Measurements from ENCODE around the gene STK32C.
A peak's percentile ranks its signal among the peaks of the same experiment; 100 is the strongest.

STK32C gene

GRCh38 chr10:132185601-132186487 is 121.9 kb downstream of the STK32C start:
- no peak for DNase-seq (ENCODE audit: low spot score)
- FAIRE-seq, result no peak

- FAIRE-seq, result no peak
- DNase-seq (ENCODE audit: low spot score), result no peak
Measured at GRCh38 chr10:132184816-132185593, 122.7 kb downstream of the STK32C start.

- FAIRE-seq (no peak), DNase-seq (ENCODE audit: low spot score) (no peak)
Measured at GRCh38 chr10:132183046-132183445, 124.7 kb downstream of the STK32C start.

- FAIRE-seq (no peak), DNase-seq (ENCODE audit: low spot score) (no peak)
Measured at GRCh38 chr10:132182591-132182990, 125.2 kb downstream of the STK32C start.

- FAIRE-seq (no peak), DNase-seq (ENCODE audit: low spot score) (no peak)
Measured at GRCh38 chr10:132181691-132182425, 125.9 kb downstream of the STK32C start.

GRCh38 chr10:132180736-132181135 is 127.0 kb downstream of the STK32C start:
- DNase-seq (ENCODE audit: low spot score) (no peak), FAIRE-seq (peak; percentile 97)

- DNase-seq (ENCODE audit: low spot score), result no peak
- FAIRE-seq, result no peak
Measured at GRCh38 chr10:132179551-132180392, 128.0 kb downstream of the STK32C start.

GRCh38 chr10:132178672-132179545 is 128.8 kb downstream of the STK32C start:
- DNase-seq (ENCODE audit: low spot score) (no peak), FAIRE-seq (no peak)

GRCh38 chr10:132178046-132178445 is 129.7 kb downstream of the STK32C start:
- no peak for FAIRE-seq
- no peak for DNase-seq (ENCODE audit: low spot score)

- no peak for DNase-seq (ENCODE audit: low spot score)
- no peak for FAIRE-seq
Measured at GRCh38 chr10:132176623-132177500, 130.9 kb downstream of the STK32C start.

- FAIRE-seq, result no peak
- DNase-seq (ENCODE audit: low spot score), result no peak
Measured at GRCh38 chr10:132175907-132176581, 131.7 kb downstream of the STK32C start.

- DNase-seq (ENCODE audit: low spot score) (no peak), FAIRE-seq (no peak)
Measured at GRCh38 chr10:132175408-132175807, 132.3 kb downstream of the STK32C start.

GRCh38 chr10:132174237-132174636 is 133.5 kb downstream of the STK32C start:
- FAIRE-seq (no peak), DNase-seq (ENCODE audit: low spot score) (no peak)

GRCh38 chr10:132173185-132173584 is 134.6 kb downstream of the STK32C start:
- FAIRE-seq (no peak), DNase-seq (ENCODE audit: low spot score) (no peak)

GRCh38 chr10:132172091-132173066 is 135.4 kb downstream of the STK32C start:
- no peak for DNase-seq (ENCODE audit: low spot score)
- FAIRE-seq, result no peak

GRCh38 chr10:132170561-132171361 is 137.0 kb downstream of the STK32C start:
- no peak for FAIRE-seq
- DNase-seq (ENCODE audit: low spot score), result no peak
